Airway epithelial cell (primary cell): Measurements from ENCODE around the gene MPEG1. TPM values are rescaled to one million over a fixed set of nuclear protein-coding genes. Genes with fewer than 3 reads are reported as not detected.

Experiments used
- total RNA-seq: library from RNA; depleted of rRNA; stranded (reverse); fragments of >200 nt; gene quantifications from 2 replicates; pipeline ENCODE4 v1.2.3, GENCODE V29; 2015

MPEG1 gene
- not detected in 2 replicates for total RNA-seq

GRCh38 chr11:59212744-59213631 lies at the start of gene MPEG1:
Gene MPEG1, minus strand, starts transcription at chr11:59212927. Its CDS starts 62 bp downstream, at chr11:59212865.

DNA sequence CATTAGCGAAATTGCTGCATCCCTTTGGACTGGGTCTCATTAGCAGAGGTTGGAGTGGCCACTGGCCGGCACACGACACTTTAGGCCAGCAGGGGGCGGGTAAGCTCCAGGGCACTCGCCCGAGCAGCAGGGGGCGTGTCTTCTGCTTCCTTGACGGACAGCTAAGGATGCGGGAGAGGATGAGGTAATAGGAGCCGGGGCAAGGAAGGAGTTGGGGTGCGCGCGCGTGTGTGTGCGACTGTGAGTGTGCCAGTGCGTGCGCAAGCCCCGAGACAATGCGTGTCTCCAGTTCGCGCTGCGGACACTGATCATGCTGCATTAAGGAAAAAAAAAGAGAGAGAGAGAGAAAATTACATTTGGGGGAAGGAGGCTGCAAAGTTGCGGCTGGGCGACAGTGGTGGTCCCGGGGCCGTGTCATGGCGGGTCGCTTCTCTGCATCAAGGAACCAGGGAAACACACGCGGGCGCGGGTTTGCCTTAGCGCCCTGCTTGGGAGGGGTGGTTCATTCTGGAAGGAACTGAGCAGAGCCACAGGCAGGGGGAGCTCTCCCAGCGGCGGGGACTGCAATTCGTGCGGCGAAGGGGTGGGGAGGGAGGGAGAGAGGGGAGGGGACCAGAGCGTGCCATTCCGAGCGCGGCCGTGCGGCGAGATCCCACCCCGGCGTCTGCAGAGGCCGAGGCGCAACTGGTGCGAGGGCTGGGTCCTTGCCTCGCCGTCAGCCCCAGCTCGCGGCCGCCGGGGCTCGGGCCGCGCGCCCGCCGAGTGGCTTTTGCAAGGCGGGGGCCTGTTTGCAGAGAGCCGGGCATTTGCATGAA lies 41.0 kb downstream of the MPEG1 start, which contains the start of gene DTX4:
DTX4 (plus strand) TSS at position 625 of the 815 bp plus-strand sequence. CDS start 464 bp downstream, outside the sequence.

Other genes starting within 250 kb of the MPEG1 start
- gene GLYATL1B, start 126.6 kb downstream of the MPEG1 start, total RNA-seq = not detected in 2 replicates
- gene FAM111B, start 105.7 kb downstream of the MPEG1 start, total RNA-seq = 9.5 TPM in 2 replicates
- gene FAM111A, start 70.1 kb downstream of the MPEG1 start, total RNA-seq = 12.1 and 16.8 TPM in 2 replicates
- 4.2 and 5.9 TPM in 2 replicates for gene DTX4, start 40.8 kb downstream of the MPEG1 start, total RNA-seq
- not detected in 2 replicates for gene OR5AN1, start 146.0 kb upstream of the MPEG1 start, total RNA-seq
- gene OR5A2, start 213.5 kb upstream of the MPEG1 start, total RNA-seq = not detected in 2 replicates
- gene OR5A1, start 223.5 kb upstream of the MPEG1 start, total RNA-seq = not detected in 2 replicates
- not detected in 2 replicates for gene OR4D6, start 244.0 kb upstream of the MPEG1 start, total RNA-seq